Measurements from ENCODE around the gene PNPO. TPM values are rescaled to one million over a fixed set of nuclear protein-coding genes. Genes with fewer than 3 reads are reported as not detected.

PNPO gene
- total and polyA plus RNA-seq, 2 of the 13 experiments (the other 11 are each of a cell fraction or from before 2014, with no cell fraction given): 47.9 to 63.3 TPM

DNA sequence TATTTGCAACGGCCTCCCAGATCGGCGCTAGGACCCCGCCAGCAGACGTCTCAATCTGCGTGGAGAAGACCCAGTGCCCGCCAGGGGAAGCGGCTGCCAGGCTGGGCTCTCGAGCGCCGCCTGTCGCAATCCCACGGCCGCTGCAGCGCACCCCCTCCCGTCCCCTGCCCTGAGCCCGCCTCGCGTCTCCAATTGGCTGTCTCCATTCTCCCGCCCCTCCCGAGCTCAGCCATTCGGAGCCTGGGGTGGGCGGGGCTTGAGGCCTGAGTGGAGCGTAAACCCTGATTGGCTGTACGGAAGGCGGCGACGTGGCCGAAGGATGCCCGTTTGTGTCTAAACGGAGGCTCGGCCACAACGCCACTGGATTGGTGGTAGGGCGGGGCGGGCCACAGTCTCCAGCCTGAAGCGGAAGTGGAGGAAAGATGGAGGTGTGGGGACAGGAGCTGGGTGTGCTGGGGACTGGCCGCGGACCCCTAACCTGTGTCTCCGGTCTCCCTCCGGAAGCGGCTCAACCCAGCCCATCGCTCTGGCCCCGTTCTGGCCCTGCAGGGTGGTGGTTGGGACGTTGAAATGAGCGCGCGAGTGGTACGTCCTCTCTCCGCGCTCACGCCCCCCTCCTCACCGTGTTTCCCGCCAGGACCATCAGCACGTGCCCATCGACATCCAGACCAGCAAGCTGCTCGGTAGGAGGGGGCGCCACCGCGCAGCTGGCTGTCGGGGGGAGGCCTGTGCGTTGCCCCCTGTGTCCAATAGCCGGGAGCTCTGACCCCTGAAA is 29.5 kb downstream of the PNPO start, which contains the start of gene CDK5RAP3 (continued):
- TF ChIP-seq ZNF737 (CRISPR knock-in tag; IDR thresholded peaks at IDR 0.05; ENCODE audit: borderline replicate concordance) (0 out of 2 replicates have a peak, but pooled peaks have one; percentile 73), ZFP1 (CRISPR knock-in tag; IDR thresholded peaks at IDR 0.05) (peak; percentile 90), ZNF558 (CRISPR knock-in tag; IDR thresholded peaks at IDR 0.05; ENCODE audit: borderline replicate concordance) (peak; percentile 92), CCDC6 (CRISPR knock-in tag; IDR thresholded peaks at IDR 0.05) (peak; percentile 91; the same call in 1 of the 2 replicates), ZNF577 (CRISPR knock-in tag; IDR thresholded peaks at IDR 0.05; ENCODE audit: borderline replicate concordance, low read depth) (peak; percentile 97), ZBTB38 (CRISPR knock-in tag; IDR thresholded peaks at IDR 0.05) (peak; percentile 86), ZNF230 (CRISPR knock-in tag; IDR thresholded peaks at IDR 0.05) (peak; percentile 95), FOXO1 (CRISPR knock-in tag; IDR thresholded peaks at IDR 0.05) (peak; percentile 70), PHB2 (IDR thresholded peaks at IDR 0.05; ENCODE audit: partially characterized antibody) (no peak), EP300 (IDR thresholded peaks at IDR 0.05; ENCODE audit: low read depth in 2 of 2, low read length in 2 of 2) (0 out of 4 replicates have a peak, but pooled peaks of 1 of the 2 experiments have one; percentile 62), EP300 (CRISPR knock-in tag; IDR thresholded peaks at IDR 0.05; ENCODE audit: borderline replicate concordance) (peak; percentile 75; the same call in 1 of the 2 replicates), IKZF1 (IDR thresholded peaks at IDR 0.05) (no peak), RARG (CRISPR knock-in tag; IDR thresholded peaks at IDR 0.05; ENCODE audit: low read depth) (no peak), ZBTB7A (CRISPR knock-in tag; IDR thresholded peaks at IDR 0.05) (peak; percentile 98), ZNF557 (CRISPR knock-in tag; IDR thresholded peaks at IDR 0.05) (no peak), FOXM1 (CRISPR knock-in tag; IDR thresholded peaks at IDR 0.05) (no peak; the same call in 1 of the 2 replicates), ZNF207 (IDR thresholded peaks at IDR 0.05; ENCODE audit: borderline replicate concordance) (no peak), STAG1 (CRISPR knock-in tag; IDR thresholded peaks at IDR 0.05) (peak; percentile 95), SNRNP70 (IDR thresholded peaks at IDR 0.05; ENCODE audit: low read depth, low read length) (no peak), ZNF432 (CRISPR knock-in tag; IDR thresholded peaks at IDR 0.05; ENCODE audit: borderline replicate concordance) (peak; percentile 92; the same call in 1 of the 2 replicates), KDM6A (CRISPR knock-in tag; IDR thresholded peaks at IDR 0.05; ENCODE audit: low read depth) (no peak), SAFB2 (CRISPR knock-in tag; IDR thresholded peaks at IDR 0.05; ENCODE audit: borderline replicate concordance, low read depth) (peak; percentile 87), SOX13 (IDR thresholded peaks at IDR 0.05) (no peak), SOX13 (CRISPR knock-in tag; conservative IDR thresholded peaks at IDR 0.05 in 1 of 2, IDR thresholded peaks at IDR 0.05 in 1 of 2) (peak in 1 of 2 experiments; percentile 40; a peak in 2 of 4 replicates), RAD51 (IDR thresholded peaks at IDR 0.05; ENCODE audit: borderline replicate concordance) (no peak), ZNF746 (CRISPR knock-in tag; IDR thresholded peaks at IDR 0.05) (peak; percentile 40; the same call in 1 of the 2 replicates), REXO4 (CRISPR knock-in tag; IDR thresholded peaks at IDR 0.05; ENCODE audit: borderline replicate concordance) (peak; percentile 98)
- TF ChIP-seq, protein P1, sequence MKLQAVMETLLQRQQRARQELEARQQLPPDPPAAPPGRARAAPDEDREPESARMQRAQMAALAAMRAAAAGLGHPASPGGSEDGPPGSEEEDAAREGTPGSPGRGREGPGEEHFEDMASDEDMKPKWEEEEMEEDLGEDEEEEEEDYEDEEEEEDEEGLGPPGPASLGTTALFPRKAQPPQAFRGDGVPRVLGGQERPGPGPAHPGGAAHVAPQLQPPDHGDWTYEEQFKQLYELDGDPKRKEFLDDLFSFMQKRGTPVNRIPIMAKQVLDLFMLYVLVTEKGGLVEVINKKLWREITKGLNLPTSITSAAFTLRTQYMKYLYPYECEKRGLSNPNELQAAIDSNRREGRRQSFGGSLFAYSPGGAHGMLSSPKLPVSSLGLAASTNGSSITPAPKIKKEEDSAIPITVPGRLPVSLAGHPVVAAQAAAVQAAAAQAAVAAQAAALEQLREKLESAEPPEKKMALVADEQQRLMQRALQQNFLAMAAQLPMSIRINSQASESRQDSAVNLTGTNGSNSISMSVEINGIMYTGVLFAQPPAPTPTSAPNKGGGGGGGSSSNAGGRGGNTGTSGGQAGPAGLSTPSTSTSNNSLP (IDR thresholded peaks at IDR 0.05; ENCODE audit: low read depth, low read length): peak; percentile 55; the same call in 1 of the 2 replicates
